SKM-1 (cell line): ENCODE results near the gene AGPAT2.

ENCODE experiments used
- DNase-seq: peaks from one replicate; lab custom pipeline; 2025; ENCODE audit not compliant: unreplicated experiment; lab: John Stamatoyannopoulos, UW

The AGPAT2 gene

DNA sequence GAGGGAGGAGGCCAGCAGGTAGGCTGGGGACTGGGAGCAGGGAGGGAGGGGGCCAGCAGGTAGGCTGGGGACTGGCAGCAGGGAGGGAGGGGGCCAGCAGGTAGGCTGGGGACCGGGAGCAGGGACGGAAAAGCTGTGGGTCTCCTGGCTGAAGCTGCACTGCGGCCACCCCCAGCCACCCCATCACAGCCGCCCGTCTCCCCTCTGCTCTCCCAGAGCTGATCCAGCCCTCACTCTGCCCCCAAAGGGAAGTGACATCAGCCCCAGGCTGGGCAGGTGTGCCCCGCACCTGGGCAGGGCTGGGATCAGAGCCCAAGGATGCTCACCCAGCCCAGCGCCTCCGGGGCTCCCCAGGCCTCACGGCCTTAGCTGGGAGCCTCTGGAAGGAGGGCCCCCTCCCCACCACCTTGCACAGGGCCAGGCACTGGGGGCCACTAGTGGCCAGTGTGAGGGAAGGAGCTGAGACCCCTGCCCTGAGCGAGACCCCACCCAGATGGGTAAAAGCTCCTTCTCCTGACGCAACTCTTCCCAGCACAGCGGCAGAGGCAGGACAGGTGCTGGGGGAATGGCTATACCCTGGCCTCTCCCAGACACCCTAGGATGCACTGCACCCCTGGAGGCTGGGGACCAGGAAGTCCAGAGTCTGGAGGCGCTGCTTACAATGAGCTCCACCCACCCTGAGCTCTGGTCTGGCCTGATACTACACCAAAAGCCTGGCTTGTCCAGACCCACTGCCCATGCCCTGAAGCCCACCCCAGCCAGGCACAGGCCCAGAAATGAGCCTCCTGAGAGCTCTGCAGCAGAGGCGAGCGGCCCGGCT is 11.6 kb downstream of the AGPAT2 start:
- no peak for DNase-seq

- no peak for DNase-seq
These were observed 12.4 kb downstream of the AGPAT2 start for GRCh38 chr9:136674786-136675349.

DNA sequence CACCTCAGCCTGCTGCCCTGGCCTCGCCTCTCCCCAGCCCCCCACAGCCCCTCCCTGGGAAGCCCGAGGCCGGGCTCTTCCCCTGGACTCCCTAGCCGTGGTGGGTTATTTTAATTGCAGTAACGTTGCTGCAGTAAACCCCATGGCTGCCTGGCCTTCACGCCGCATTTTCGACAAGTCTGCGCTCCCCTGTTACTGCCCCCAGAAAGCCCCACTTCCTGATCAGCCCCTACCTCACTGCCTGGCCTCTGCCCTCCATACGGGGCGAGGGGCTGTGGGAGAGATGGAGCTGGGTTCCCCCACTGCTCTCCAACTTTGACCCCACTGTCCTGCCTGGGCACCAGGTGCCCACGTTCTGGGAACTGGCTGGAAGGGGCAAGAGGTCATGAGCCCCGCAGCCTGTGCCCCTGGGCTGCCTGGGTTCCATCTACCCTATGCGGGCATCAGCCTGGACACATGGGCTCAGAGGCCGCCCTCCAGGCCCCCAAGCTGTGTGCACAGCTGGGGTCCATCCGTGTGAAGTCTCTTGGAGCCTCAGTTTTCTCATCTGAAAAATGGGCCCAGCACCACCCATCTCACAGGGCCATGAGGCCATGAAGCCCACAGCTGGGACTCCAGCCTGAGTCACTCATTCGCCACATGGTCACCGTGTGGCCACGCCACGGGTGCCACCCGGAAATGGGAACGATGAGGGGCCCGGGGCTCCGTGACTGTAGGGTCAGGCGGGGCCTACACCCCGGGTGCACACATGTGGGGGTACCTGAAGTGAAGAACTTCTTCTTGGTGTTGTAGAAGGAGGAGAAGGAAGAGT is 13.1 kb downstream of the AGPAT2 start:
- DNase-seq = no peak

DNA sequence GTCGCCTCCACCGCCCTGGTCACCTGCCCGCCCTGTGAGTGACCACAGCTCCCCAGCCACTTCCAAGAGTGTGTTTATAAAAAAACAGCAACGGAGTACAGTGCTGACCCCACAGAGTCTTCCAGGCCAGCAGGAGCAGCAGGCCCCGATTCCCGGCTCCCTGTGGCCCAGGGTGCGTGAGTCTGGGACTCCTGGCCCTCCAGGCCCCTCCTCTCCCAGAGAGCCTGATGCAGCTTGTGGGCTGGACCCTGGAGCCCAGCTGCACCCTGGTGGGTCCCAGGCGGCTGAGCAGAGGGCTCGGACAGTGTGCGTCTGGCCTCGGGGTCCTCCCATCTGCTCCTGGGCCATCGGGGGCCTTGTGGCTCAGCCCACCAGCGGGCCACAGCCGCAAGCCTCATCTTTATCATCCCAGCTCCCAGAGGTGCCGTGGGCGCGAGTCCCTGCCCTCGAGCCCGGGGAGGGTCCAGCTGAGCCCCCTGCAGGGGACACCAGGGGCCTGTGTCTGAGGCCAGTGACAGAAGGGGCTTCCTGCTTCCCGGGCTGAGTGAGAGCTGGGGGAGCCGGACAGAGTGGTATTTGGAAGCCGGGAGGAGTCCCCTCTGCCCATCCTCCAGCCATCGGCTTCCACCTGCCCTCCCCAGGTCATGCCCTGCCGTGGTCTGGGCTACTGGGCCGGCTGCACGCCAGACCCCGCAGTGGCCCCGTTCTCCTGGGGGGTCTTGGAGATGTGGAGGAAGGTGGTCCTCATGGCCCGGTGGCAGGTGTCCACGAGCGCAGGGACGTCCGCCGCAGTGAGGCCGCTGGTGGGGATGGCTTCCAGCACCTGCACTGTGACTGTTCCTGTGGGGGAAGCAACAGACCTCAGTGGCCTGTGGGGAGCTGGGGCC is 13.9 kb downstream of the AGPAT2 start:
- no peak for DNase-seq

DNA sequence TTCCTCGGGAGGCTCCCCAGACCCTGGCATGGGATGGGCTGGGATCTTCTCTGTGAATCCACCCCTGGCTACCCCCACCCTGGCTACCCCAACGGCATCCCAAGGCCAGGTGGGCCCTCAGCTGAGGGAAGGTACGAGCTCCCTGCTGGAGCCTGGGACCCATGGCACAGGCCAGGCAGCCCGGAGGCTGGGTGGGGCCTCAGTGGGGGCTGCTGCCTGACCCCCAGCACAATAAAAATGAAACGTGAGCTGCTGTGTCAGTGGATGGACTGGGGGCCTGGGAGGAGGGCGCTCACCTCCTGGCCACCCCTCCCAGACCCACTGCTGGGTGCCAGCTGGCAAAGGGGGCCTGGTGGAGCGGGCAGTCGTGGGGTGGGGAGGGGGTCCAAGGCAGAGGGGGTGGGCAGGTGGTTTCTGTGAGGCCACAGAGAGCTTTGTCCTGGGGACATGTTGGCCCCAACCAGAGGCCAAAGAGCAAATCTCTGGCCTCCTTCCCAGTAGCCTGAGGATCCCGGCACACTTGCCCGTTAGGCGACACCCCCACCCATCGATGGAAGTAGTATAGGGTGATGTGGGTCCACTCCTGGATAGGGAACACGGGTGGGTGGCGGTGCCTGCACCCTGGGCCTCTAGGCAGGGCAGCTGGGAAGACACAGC is 14.7 kb downstream of the AGPAT2 start:
- DNase-seq = no peak

DNA sequence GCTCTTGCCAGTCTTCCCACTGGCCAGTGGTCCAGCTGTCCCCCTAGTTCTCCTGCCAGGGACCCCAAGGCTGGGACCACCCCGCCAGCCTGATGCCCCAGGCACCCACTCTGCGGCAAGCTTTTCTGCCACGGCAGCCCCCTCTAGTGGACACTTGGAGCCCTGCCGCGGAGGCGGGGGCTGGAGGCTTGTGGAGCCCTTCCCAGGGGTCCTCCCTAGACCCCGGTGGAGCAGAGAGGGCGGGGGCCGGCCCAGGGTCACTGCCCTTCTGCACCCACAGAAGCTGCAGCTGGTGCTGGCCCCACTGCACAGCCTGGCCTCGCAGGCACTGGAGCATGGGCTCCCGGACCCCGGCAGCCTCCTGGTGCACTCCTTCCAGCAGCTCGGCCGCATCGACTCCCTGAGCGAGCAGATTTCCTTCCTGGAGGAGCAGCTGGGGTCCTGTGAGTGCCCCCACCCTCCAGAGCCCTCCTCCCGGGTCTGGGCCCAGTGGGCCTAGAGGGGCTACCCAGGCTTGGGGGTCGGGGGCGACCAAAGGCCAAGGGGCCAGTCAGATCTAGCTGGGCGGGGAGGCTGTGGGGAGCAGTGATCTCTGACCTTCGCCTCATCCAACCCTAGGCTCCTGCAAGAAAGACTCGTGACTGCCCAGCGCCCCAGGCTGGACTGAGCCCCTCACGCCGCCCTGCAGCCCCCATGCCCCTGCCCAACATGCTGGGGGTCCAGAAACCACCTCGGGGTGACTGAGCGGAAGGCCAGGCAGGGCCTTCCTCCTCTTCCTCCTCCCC is 15.4 kb downstream of the AGPAT2 start:
- no peak for DNase-seq

GRCh38 chr9:136671254-136671614 is 16.0 kb downstream of the AGPAT2 start:
- DNase-seq = no peak

GRCh38 chr9:136670576-136671253 is 16.5 kb downstream of the AGPAT2 start:
- no peak for DNase-seq

GRCh38 chr9:136669791-136670464 is 17.3 kb downstream of the AGPAT2 start:
- DNase-seq = no peak

DNA sequence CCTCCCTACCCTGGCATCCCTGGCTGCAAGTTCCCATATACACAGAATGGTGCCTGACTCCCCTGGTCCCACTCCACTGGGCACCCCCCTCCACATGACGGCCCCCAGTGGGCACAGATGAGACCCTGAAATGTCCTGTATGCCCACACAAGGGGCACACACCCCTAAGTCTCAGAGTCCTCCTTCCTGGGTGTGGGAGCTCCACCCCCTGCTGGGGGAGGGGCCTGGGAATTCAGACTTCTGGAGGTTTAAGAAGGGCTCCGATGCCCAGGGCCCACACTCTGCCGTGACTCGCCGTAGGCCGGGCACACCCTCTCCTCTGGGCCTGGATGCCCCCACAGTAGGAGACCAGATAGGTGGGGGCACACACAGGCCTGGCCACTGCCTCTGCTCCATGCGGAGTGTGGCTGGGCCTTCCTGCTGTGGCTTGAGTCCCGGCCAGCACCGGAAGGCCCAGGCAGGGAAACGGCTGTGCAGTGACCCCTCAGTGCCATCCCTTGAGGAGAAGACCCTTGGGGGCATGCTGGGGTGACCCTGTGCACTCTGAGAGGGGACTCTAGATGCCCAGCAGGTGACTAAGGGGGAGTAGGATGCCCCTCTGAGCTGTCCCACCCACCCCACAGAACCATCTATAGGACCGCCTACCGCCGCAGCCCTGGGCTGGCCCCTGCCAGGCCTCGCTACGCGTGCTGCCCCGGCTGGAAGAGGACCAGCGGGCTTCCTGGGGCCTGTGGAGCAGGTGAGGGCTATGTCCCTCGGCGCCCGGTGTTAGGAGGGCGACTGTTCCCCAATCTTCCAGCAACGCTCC is 18.1 kb downstream of the AGPAT2 start:
- DNase-seq = no peak

GRCh38 chr9:136667940-136668760 is 19.1 kb downstream of the AGPAT2 start:
- DNase-seq = no peak

DNA sequence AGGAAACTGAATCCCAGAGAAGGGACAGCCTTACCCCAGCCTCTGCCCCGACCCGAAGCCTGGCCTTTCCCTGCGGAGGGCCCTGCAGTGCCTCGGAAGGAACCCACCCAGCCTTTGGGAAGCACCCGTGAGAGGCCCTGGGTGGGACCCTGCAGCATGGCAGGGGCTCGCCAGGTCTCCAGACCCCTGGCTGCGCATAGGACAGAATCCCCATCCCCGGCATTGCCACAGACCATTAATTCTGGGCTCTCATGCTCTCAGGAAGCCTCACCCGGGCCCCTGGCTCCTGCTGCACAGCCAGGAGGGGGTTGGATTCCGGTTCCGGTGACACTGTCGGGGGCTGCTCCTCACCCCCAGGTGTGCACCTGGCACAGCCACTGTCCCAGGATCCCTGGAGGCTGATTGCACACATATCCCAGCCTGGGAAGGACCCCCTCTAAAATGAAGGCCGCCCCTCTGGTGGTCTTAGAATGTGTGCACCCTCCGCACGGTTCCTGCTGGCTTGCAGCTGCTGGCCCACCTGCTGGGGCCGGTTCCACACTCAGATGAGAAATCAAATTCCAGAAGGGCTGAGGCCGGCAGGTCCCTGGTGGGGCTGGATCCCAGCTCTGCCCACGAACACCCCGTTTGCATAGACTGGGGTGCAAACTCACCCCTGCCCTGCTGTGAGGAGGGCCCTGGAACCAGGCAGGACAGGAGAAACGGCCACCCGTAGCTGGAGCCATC is 19.9 kb downstream of the AGPAT2 start:
- no peak for DNase-seq

- DNase-seq = no peak
These were observed 20.7 kb downstream of the AGPAT2 start for GRCh38 chr9:136666372-136667213.

DNA sequence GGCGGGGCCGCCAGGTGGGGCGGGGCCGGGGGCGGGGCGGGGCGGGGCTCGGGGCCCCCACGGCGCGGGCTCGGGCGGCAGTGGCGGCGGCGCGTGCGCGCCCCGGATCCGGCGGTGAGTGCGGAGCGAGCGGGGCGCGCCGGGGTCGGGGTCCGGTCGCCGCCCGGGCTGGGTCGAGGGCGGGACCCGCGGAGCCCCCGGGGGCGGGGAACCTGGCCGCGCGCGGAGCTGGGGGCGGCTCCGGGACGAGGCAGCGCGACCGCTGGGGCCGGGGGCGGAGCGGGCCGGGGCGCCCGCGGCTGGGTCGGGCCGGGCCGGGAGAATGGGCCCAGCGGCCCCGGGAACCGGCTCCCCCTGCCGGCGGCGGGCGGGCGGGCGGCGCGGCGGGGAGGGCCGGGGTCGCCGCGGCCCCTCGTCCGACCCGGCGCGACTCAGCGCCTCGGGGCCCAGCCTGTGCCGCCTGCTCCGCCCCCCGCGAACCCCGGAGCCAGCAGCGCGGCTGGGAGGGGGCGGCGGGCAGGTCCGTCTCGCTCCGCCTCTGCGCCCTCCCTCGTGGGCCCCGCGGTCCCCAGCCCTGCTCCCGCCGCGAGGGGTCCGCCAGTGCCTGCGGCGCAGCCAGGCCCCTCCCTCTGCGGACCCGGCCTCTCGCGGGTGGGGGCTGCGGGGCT is 21.4 kb downstream of the AGPAT2 start:
- DNase-seq = no peak
